Lung microvascular endothelial cell (primary cell): ENCODE results near the gene STC2. TPM values are rescaled to one million over a fixed set of nuclear protein-coding genes. Genes with fewer than 3 reads are reported as not detected.
"Not testable (repeated sequence)": the region's sequence is repeated elsewhere in the genome, so short reads cannot be mapped to it uniquely, and the experiment has no call there.

Experiments used
- DNase-seq, 2 donors: peaks; one replicate each; pipeline versions ENCODE4 v3.0.0 to v3.0.0-alpha.2; 2010; ENCODE audit warnings: low read depth in 2 of 2
- total RNA-seq: library from RNA; depleted of rRNA; stranded (reverse); fragments of >200 nt; gene quantifications from 2 replicates; pipeline ENCODE4 v1.2.1, GENCODE V29; 2014

Gene STC2
- total RNA-seq: 10.0 and 36.3 TPM in 2 replicates

GRCh38 chr5:173327948-173328843 is at the start of gene STC2:
STC2 (minus strand) TSS chr5:173328414; CDS start chr5:173328193, 221 bp downstream.
- peak; percentile 75 to 91 for DNase-seq

- DNase-seq: no peak
Measured at GRCh38 chr5:173371400-173371799, 43.2 kb upstream of the STC2 start.

- DNase-seq: not testable (repeated sequence)
Measured at GRCh38 chr5:173363406-173363805, 35.2 kb upstream of the STC2 start.

GRCh38 chr5:173355561-173355960 is 27.3 kb upstream of the STC2 start:
- no peak for DNase-seq

GRCh38 chr5:173354645-173355044 is 26.4 kb upstream of the STC2 start:
- DNase-seq: no peak

- DNase-seq: no peak
Measured at GRCh38 chr5:173352366-173353349, 24.4 kb upstream of the STC2 start.

- no peak for DNase-seq
Measured at GRCh38 chr5:173342813-173343755, 14.9 kb upstream of the STC2 start.

- no peak for DNase-seq
Measured at GRCh38 chr5:173341961-173342430, 13.8 kb upstream of the STC2 start.

- no peak for DNase-seq
Measured at GRCh38 chr5:173340984-173341383, 12.8 kb upstream of the STC2 start.

GRCh38 chr5:173340451-173340850 is 12.2 kb upstream of the STC2 start:
- DNase-seq: no peak

GRCh38 chr5:173339286-173339685 is 11.1 kb upstream of the STC2 start:
- no peak for DNase-seq

GRCh38 chr5:173338380-173339015 is 10.3 kb upstream of the STC2 start:
- no peak for DNase-seq

- no peak for DNase-seq
Measured at GRCh38 chr5:173334808-173335207, 6.6 kb upstream of the STC2 start.

- DNase-seq: peak; percentile 69 to 81
Measured at GRCh38 chr5:173333925-173334661, 5.9 kb upstream of the STC2 start.

- peak; percentile 90 to 93 for DNase-seq
Measured at GRCh38 chr5:173331956-173332479, 3.8 kb upstream of the STC2 start.

- DNase-seq: no peak
Measured at GRCh38 chr5:173331287-173331686, 3.1 kb upstream of the STC2 start.

- DNase-seq: no peak
Measured at GRCh38 chr5:173330338-173331206, 2.4 kb upstream of the STC2 start.
